Body of pancreas (tissue), 4 donors: ENCODE results near the gene SPNS1.

Experiments
- CTCF ChIP-seq, 7 experiments: fragments of 450-650 bp in 4 of 7; fragments of 200-600 bp in 3 of 7; sonication (generic) in 3 of 7; IDR thresholded peaks; one replicate each; pipeline ENCODE4 v1.5.1; 2016 to 2019; ENCODE audit warnings: antibody characterized with exemption in 7 of 7
- POLR2A ChIP-seq, 3 donors: fragments of 450-650 bp; IDR thresholded peaks; one replicate each; pipeline ENCODE4 v1.6.1; 2016; ENCODE audit warnings: antibody characterized with exemption in 3 of 3, mild to moderate bottlenecking in 2 of 3

GRCh38 chr16:28937222-28937876 lies 37.2 kb upstream of the SPNS1 start:
- no peak for TF ChIP-seq CTCF (IDR thresholded peaks at IDR 0.05)
- no peak for TF ChIP-seq POLR2A (IDR thresholded peaks at IDR 0.05)
